ENCODE data around the gene NRG2.
A peak's percentile ranks its signal among the peaks of the same experiment; 100 is the strongest.

The NRG2 gene

GRCh38 chr5:140007311-140007710, 35.8 kb downstream of the NRG2 start:
- DNase-seq (ENCODE audit: low read depth), result no peak

DNA sequence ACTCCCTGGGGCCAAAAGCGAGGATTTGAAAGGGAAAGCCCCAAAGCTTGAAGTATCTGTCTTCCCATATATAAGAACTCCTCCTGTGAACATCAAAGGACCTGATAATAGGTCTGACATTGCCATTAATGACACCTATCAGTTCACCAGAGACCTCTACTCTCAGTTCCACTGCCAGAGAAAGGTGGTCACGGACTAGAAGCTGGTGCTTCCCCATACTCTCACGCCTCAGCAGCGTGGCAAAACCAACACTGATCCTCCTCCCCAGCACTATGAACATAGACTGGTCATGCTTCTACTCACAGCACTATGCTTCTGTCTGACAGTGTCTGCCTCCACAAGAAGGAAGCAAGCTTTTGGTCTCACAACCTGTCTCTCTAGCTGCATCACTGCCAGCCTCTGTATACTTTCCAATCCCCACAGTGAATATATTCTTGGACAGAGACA, 37.9 kb downstream of the NRG2 start:
- no peak for DNase-seq (ENCODE audit: low read depth)

DNA sequence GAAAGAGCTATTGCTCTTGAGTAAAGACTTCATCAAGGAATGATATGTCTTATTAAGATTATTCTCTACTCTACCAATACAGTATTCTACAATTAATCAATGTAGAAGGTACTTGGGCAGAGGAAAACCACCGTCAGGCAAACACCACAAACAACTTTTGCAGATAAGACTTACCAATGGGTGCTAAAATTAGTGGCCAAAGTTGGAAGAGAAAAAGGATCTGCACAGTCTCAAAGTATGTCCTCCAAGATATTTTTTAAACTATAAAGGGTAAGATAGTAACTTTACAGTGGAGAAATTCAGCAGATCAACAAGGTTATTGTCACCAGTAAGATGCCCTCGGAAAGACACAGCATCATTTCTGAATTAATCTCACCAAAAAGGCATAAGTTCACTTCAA, 38.9 kb downstream of the NRG2 start:
- no peak for DNase-seq (ENCODE audit: low read depth)

GRCh38 chr5:140003519-140003918, 39.6 kb downstream of the NRG2 start:
- no peak for DNase-seq (ENCODE audit: low read depth)

- no peak for DNase-seq (ENCODE audit: low read depth)
Measured at GRCh38 chr5:140000332-140000731, 42.8 kb downstream of the NRG2 start.

DNA sequence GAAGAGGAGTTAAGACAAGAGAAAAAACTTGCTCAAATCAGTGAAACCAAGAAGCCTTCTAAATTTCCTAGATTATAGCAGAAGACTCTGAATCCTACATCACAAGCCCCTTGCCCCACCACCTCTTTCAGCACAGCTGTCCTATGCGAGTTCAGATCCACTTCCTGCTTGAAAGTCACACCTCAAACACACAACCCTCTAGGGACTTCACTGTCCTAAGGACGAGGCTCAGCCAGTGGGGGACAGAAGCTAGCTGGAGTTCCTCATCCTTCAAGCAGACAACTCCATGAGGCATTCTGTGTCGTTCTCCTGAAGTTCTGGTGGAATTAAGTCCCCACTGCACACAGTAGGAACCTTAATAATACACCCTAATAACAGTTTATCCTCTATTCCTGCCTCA, 44.3 kb downstream of the NRG2 start:
- DNase-seq (ENCODE audit: low read depth), result no peak

DNA sequence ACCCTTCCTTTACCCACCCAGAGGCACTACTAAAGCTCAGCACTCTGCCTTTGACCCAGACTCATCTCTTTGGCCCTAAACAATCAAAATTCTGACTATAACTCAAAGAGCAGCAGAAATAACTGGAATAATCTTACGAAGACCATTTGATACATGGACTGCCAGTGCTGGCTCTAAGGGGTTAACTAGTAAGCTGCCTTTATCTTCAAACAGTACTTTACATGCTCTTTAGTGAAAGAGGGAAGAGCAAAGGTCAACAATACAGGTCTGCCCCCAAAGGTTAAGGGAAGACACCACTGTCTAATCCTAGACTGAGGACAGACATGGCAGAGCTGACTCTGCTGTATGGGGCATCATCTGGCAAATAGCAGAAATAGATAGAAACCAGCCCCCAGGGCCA, 45.8 kb downstream of the NRG2 start:
- no peak for DNase-seq (ENCODE audit: low read depth)

GRCh38 chr5:139995929-139996328, 47.2 kb downstream of the NRG2 start:
- DNase-seq (ENCODE audit: low read depth), result no peak

- DNase-seq (ENCODE audit: low read depth), result no peak
Measured at GRCh38 chr5:139994234-139994633, 48.9 kb downstream of the NRG2 start.

DNA sequence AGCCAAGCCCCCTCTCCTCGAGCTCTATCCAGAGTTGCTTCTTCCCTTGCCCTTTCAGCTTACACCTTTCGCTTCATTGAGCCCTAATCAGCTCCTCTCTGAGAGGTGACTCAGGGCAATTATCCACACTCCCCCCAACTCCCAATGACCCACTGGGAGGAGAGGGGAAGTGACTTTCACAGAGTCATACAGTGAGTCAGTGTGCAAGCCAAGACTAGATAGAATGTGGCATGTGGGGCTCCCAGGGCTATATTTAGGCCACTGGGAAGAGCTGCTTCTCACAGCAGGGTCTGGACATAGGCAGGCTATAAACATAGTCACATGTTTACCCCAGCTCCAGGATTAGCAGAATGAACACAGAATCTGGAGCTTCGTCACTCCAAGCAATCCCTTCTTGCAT, 57.4 kb downstream of the NRG2 start:
- peak; percentile 26 for DNase-seq (ENCODE audit: low read depth)

GRCh38 chr5:139985290-139985689, 57.8 kb downstream of the NRG2 start:
- DNase-seq (ENCODE audit: low read depth), result no peak

- DNase-seq (ENCODE audit: low read depth), result no peak
Measured at GRCh38 chr5:139984816-139985215, 58.3 kb downstream of the NRG2 start.

DNA sequence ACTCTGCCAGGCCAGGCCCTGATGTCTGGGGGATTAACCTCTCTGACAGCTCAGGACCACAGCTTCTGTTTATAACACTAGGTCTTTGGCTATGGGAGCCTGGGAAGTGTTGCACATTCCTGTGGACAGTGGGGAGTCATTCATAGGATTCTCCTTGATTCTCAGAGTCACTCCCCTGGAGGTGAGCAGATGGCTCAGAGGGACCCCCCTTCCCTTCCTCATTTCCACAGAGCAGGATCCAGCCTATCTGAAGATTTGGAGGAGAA, 60.2 kb downstream of the NRG2 start:
- no peak for DNase-seq (ENCODE audit: low read depth)

DNA sequence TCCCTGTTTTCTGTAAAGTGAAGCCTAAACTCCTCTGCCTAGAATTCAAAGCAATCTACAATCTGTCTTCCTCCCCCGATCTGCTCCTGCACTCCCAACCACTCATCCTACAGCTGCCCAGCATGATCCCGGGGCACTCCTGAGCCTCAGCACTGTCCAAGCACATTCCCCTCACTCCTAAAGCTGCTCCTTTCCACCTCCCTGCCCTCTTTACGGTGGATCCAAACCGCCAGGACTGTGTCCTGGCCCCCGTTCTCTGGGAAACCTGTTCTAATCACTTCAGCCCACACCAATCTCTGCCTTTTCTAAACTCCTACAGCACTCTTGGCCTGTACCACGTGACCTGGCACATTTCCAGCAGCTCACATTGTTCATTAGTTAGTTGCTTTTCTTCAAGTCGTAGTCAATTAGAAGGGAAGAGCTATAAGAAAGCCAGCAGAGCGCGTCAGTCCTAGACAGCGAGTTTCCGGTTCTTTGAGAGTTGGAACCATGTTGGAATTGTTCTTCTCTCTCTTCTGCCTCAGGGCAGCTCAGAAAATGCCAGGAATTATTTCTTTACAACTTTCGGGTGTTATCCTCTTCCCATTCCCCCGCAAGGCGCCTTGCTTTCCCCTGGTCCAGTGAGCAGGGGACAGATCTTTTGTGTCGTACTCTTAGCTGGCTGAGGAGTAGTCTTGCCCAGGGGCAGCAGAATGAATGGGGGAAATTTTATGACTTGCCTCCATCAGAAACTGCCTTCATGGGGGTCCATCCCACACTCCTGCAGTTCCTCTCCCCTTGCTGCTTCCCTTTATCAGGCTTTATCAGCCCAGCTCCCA, 60.7 kb downstream of the NRG2 start:
- no peak for DNase-seq (ENCODE audit: low read depth)

DNA sequence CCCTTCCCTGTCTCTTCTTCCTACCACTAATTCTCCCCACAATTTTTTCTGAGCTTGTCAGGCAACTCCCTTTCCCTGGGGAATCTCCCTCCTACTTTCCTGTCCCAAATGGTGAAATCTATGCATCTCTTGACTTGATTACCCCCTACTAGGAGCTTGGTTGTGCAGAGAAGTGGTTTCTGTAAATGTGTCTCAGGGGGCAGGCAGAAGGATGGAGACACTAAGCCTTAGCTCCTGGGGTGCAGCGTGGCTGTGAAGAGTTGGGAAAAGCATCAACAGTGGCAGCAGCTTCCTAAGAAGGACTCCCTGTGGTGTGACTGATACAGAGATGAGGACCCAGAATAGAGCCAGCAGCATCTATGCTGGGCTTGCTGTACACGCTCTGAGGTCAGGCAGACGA, 62.3 kb downstream of the NRG2 start:
- no peak for DNase-seq (ENCODE audit: low read depth)

DNA sequence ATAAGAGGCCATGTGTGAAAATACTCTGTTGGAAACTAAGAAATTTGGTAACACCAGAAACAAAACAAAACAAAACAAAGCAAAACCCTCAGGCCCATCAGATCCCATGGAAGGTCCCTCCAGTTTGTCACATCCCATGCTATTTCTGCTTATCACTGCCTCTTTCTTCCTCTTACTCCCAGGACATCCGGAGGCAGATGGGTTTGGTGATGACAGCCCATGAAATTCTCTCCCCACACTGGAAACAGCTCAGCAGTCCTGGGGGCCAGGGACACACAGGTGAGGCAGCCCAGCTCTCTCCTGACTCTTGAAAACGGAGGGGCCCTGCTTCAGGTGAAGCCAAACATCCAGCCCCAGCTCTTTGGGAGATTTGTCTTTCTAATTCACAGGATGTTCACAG, 63.2 kb downstream of the NRG2 start:
- DNase-seq (ENCODE audit: low read depth), result no peak

- no peak for DNase-seq (ENCODE audit: low read depth)
Measured at GRCh38 chr5:139979518-139979917, 63.6 kb downstream of the NRG2 start.

- DNase-seq (ENCODE audit: low read depth), result no peak
Measured at GRCh38 chr5:139976703-139977102, 66.4 kb downstream of the NRG2 start.

DNA sequence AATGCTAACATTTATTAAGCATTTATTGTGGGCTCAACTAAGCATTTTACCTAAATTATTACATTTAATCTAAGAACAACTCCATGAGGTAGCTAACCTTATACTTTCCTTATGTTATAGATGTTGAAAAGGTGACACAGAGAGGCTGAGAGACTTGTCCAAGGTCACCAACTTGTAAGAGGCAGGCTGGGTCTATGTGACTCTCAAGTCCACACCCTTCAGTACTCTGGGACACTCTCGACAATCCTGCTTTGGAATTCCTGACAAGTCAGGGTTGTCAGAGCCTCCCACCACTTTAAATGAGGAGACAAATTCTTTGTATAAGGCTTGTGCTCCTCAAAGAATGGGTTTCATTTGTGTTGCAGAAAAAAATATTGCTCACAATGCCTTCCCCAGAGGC, 67.2 kb downstream of the NRG2 start:
- no peak for DNase-seq (ENCODE audit: low read depth)

GRCh38 chr5:139975306-139975705, 67.8 kb downstream of the NRG2 start:
- no peak for DNase-seq (ENCODE audit: low read depth)

- DNase-seq (ENCODE audit: low read depth), result no peak
Measured at GRCh38 chr5:139974661-139975060, 68.4 kb downstream of the NRG2 start.

GRCh38 chr5:139971202-139971725, 71.8 kb downstream of the NRG2 start:
- no peak for DNase-seq (ENCODE audit: low read depth)

DNA sequence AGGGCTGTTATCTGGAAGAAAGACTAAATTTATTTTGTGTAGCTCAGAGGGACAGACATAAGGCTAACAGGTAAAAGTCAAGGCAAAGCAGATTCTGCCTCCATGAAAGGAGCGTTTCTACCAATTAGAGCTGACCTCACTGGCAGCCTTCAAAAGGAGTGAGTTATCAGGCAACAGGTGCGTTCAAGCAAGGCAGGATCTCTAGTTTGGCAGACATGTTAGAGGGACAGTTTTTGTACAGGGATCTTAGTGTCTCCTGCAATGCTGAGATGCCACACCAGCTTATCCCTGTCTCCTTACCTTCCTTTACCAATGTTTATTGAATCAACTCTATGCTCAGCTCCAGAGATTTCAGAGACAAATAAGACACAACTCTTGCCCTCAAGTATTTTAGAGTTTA, 73.8 kb downstream of the NRG2 start:
- no peak for DNase-seq (ENCODE audit: low read depth)

DNA sequence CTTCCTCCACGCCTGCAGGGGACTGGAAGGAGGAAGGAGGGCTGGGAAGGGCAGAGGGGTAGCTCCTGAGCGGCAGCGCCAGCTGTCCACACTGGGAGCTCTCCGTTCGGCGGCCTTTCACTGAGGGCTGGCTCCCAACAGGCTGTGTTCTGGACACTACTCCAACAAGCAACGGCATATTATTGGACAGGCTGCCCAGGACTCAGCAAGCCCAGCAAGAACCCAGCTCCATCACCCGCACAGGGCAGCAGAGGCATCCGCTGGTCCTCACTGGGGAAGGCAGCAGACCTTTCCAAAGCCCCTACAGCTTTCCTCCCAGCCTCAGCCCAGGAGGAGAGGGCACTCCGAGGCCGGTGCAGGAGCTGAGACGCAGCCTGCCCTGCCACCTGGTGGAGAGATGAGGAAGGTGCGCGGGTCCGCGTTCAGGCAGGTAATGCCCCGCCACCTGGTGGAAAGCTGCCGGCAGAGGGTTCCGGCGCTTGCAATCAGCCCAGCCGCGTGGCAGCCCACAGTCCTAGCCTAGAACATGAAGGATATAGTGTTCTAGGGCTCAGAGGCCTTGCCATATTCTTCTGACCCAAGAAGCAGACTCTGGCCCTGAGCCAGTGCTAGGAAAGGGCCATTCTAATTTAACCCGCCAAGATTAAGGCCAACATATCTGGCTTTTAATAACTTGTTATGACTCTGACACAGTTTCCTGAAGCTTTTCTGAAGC, 74.4 kb downstream of the NRG2 start:
- peak; percentile 29 for DNase-seq (ENCODE audit: low read depth)
